Hematopoietic multipotent progenitor cell (in vitro differentiated cells): ENCODE results near the gene PCDHA8. TPM values are rescaled to one million over a fixed set of nuclear protein-coding genes. Genes with fewer than 3 reads are reported as not detected.
"Not testable (repeated sequence)": the region's sequence is repeated elsewhere in the genome, so short reads cannot be mapped to it uniquely, and the experiment has no call there.

Experiments used
- DNase-seq, 3 donors: peaks; one replicate each; pipeline ENCODE4 v3.0.0-alpha.2; 2011 to 2015; ENCODE audit warnings: low read depth in 2 of 3, low spot score in 2 of 3
- total RNA-seq: library from RNA; depleted of rRNA; stranded (reverse); fragments of >200 nt; gene quantifications from one replicate; pipeline ENCODE4 v1.2.3, GENCODE V29; 2012

PCDHA8 gene
- under 0.01 TPM for total RNA-seq

GRCh38 chr5:140840978-140841962 lies at the start of gene PCDHA8:
PCDHA8 (plus strand) TSS chr5:140841187; CDS start chr5:140841322, 135 bp downstream.
- no peak for DNase-seq

DNA sequence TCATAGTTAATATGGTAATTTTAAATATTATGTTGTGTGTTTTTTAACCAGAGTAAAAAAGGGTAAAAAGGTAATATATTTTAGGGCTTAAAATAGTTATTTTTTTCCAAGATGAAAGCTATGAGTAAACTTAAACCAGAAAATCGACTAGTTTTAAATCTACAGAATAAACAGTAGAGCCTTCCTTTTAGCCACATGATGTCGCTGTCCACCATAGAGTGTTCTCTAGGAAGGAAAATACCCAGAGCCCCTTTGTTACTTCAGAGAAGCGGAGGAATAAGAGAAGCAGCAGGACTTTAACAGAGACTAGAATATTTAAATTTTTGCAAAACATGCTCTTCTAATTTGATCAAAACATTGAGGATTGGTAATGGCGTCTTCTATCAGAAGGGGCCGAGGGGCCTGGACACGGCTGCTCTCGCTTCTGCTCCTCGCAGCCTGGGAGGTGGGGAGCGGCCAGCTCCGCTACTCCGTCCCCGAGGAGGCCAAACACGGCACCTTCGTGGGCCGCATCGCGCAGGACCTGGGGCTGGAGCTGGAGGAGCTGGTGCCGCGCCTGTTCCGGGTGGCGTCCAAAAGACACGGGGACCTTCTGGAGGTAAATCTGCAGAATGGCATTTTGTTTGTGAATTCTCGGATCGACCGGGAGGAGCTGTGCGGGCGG lies 46.3 kb upstream of the PCDHA8 start, which contains the start of gene PCDHA2:
Gene PCDHA2, plus strand, starts transcription at position 258 of the 664 bp plus-strand sequence.
- no peak for DNase-seq

DNA sequence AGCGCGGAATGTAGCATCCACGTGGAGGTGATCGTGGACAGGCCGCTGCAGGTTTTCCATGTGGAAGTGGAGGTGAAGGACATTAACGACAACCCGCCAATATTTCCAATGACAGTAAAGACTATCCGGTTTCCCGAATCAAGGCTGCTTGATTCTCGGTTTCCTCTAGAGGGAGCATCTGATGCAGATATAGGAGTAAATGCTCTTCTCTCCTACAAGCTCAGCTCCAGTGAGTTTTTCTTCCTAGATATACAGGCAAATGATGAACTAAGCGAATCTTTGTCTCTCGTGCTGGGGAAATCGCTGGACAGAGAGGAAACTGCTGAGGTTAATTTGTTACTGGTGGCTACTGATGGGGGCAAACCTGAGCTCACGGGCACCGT lies 45.7 kb upstream of the PCDHA8 start:
- no peak for DNase-seq

DNA sequence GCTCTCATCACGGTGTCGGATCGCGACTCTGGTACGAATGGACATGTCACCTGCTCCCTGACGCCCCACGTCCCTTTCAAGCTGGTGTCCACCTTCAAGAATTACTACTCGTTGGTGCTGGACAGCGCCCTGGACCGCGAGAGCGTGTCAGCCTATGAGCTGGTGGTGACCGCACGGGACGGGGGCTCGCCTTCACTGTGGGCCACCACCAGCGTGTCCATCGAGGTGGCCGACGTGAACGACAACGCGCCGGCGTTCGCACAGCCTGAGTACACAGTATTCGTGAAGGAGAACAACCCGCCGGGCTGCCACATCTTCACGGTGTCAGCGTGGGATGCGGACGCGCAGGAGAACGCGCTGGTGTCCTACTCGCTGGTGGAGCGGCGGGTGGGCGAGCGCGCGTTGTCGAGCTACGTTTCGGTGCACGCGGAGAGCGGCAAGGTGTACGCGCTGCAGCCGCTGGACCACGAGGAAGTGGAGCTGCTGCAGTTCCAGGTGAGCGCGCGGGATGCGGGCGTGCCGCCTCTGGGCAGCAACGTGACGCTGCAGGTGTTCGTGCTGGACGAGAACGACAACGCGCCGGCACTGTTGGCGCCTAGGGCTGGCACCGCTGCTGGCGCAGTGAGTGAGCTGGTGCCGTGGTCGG lies 44.8 kb upstream of the PCDHA8 start:
- not testable (repeated sequence) for DNase-seq

GRCh38 chr5:140796718-140797095 lies 44.3 kb upstream of the PCDHA8 start:
- DNase-seq, result no peak

DNA sequence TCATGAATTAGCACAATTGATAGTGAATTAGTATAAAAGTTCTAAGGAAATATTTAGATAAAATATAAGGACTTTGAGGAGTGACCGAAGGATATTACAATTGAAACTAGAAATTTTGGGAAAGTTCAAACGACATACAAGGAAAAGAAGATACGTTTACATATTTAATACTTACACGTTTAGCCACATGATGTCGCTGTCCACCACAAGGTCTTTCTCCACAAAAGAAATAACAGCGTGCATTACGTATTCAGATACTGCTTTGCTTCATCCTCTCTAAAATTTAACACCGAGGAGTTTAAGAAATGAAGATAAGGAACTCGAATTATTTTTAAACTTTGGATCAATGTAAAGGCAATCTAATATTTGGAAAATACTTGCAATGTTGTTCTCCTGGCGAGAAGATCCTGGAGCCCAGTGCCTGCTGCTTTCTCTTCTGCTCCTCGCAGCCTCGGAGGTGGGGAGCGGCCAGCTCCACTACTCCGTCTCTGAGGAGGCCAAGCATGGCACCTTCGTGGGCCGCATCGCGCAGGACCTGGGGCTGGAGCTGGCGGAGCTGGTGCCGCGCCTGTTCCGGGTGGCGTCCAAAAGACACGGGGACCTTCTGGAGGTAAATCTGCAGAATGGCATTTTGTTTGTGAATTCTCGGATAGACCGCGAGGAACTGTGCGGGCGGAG lies 40.0 kb upstream of the PCDHA8 start, which contains the start of gene PCDHA3:
Gene PCDHA3, plus strand, starts transcription at position 242 of the 678 bp plus-strand sequence.
- peak in 1 of 3 donors; percentile 12 for DNase-seq

- DNase-seq, result no peak
Observed at GRCh38 chr5:140801494-140801841, 39.5 kb upstream of the PCDHA8 start.

- not testable (repeated sequence) for DNase-seq
Observed at GRCh38 chr5:140802381-140802780, 38.6 kb upstream of the PCDHA8 start.

DNA sequence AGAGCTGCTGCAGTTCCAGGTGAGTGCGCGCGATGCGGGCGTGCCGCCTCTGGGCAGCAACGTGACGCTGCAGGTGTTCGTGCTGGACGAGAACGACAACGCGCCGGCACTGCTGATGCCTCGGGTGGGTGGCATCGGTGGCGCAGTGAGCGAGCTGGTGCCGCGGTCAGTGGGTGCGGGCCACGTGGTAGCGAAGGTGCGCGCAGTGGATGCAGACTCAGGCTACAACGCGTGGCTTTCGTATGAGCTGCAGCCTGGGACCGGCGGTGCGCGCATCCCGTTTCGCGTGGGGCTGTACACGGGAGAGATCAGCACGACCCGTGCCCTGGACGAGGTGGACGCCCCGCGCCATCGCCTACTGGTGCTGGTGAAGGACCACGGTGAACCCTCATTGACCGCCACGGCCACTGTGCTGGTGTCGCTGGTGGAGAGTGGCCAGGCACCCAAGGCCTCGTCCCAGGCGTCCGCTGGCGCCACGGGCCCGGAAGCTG lies 38.2 kb upstream of the PCDHA8 start:
- no peak for DNase-seq

GRCh38 chr5:140806834-140807775 lies 33.9 kb upstream of the PCDHA8 start, which contains the start of gene PCDHA4:
PCDHA4 (plus strand) TSS chr5:140807068.
- DNase-seq, result peak in 2 of 3 donors; percentile 17 to 34

GRCh38 chr5:140808241-140808888 lies 32.6 kb upstream of the PCDHA8 start:
- not testable (repeated sequence) for DNase-seq

DNA sequence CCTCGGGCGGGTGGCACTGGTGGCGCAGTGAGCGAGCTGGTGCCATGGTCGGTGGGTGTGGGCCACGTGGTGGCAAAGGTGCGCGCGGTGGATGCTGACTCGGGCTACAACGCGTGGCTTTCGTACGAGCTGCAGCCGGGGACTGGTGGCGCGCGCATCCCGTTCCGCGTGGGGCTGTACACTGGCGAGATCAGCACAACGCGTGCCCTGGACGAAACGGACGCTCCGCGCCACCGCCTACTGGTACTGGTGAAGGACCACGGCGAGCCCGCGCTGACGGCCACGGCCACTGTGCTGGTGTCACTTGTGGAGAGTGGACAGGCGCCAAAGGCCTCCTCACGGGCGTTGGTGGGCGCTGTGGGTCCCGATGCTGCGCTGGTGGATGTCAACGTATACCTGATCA lies 32.1 kb upstream of the PCDHA8 start:
- DNase-seq, result no peak

DNA sequence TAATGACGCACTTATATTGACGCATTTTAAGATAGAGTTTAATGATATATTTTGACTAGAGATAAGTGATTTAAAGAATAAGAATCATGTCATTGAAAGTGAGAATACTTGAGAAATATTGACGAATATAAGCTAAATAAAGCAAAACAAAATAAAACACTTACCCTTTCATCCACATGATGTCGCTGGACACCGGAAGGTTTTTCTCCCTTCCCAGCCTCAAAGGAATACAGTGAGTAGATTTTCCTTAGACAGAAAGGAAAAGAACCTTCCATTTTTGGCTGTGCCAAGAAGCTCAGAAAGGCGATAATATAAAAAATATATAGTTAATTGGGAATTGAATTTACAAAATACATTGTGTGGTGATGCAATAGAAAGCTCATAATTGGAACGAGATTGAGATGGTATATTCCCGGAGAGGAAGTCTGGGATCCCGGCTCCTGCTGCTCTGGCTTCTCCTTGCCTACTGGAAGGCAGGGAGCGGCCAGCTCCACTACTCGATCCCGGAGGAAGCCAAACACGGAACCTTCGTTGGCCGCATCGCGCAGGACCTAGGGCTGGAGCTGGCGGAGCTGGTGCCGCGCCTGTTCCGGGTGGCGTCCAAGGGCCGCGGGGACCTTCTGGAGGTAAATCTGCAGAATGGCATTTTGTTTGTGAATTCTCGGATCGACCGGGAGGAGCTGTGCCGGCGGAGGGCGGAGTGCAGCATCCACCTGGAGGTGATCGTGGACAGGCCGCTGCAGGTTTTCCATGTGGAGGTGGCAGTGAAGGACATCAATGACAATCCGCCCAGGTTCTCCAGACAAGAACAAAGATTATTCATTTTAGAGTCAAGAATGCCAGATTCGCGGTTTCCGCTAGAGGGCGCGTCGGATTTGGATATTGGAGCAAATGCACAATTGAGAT lies 19.4 kb upstream of the PCDHA8 start, which contains the start of gene PCDHA5:
Gene PCDHA5, plus strand, starts transcription at position 239 of the 906 bp plus-strand sequence.
- DNase-seq, result peak in 1 of 3 donors; percentile 9

GRCh38 chr5:140822281-140822629 lies 18.7 kb upstream of the PCDHA8 start:
- no peak for DNase-seq

- not testable (repeated sequence) for DNase-seq
Observed at GRCh38 chr5:140822969-140823368, 18.0 kb upstream of the PCDHA8 start.

- DNase-seq, result no peak
Observed at GRCh38 chr5:140823475-140823874, 17.5 kb upstream of the PCDHA8 start.

DNA sequence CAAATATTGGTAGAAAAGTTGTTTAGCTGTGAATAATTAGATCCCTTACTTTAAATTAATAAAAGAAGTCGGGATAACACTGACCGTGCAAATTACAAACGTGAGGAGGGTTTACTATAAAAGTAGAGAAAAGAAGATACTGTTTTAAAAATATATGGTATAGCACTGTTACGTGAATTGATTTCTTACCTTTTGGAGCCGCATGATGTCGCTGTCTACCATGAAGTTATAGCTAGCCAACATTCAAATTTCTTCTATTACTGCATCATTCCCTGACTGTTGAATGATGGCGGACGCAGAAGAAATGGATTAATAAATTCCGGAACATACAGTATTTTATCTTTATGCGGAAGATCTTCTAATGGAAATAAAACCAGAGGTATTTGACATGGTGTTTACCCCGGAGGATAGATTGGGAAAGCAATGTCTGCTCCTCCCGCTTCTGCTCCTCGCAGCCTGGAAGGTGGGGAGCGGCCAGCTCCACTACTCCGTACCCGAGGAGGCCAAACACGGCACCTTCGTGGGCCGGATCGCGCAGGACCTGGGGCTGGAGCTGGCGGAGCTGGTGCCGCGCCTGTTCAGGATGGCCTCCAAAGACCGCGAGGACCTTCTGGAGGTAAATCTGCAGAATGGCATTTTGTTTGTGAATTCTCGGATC lies 13.2 kb upstream of the PCDHA8 start, which contains the start of gene PCDHA6:
Gene PCDHA6, plus strand, starts transcription at position 257 of the 658 bp plus-strand sequence. Its CDS starts 132 bp downstream, at position 389.
- DNase-seq, result no peak
